Upper lobe of left lung (tissue), 4 donors: Measurements from ENCODE around the gene AGTPBP1.

Experiments
- EP300 ChIP-seq, 4 donors: sonication (generic); formaldehyde crosslinking; IDR thresholded peaks; one replicate each; pipeline ENCODE4 v1.5.1; 2017; ENCODE audit warnings: antibody characterized with exemption in 4 of 4, control low read depth in 2 of 4
- POLR2A ChIP-seq, 4 donors: fragments of 450-650 bp; IDR thresholded peaks; one replicate each; pipeline ENCODE4 v1.5.1; 2016 to 2017; ENCODE audit warnings: antibody characterized with exemption in 4 of 4, mild to moderate bottlenecking in 2 of 4
- POLR2AphosphoS5 ChIP-seq, 2 donors: sonication (generic); formaldehyde crosslinking; IDR thresholded peaks; one replicate each; pipeline ENCODE4 v1.5.1; 2017; ENCODE audit warnings: antibody characterized with exemption in 2 of 2
- TF ChIP-seq, protein P1 (sequence below), 6 experiments: fragments of 450-650 bp in 4 of 6; fragments of 200-600 bp in 2 of 6; sonication (generic) in 2 of 6; IDR thresholded peaks; one replicate each; pipeline ENCODE4 v1.5.1; 2016 to 2019; ENCODE audit warnings: antibody characterized with exemption in 6 of 6

DNA sequence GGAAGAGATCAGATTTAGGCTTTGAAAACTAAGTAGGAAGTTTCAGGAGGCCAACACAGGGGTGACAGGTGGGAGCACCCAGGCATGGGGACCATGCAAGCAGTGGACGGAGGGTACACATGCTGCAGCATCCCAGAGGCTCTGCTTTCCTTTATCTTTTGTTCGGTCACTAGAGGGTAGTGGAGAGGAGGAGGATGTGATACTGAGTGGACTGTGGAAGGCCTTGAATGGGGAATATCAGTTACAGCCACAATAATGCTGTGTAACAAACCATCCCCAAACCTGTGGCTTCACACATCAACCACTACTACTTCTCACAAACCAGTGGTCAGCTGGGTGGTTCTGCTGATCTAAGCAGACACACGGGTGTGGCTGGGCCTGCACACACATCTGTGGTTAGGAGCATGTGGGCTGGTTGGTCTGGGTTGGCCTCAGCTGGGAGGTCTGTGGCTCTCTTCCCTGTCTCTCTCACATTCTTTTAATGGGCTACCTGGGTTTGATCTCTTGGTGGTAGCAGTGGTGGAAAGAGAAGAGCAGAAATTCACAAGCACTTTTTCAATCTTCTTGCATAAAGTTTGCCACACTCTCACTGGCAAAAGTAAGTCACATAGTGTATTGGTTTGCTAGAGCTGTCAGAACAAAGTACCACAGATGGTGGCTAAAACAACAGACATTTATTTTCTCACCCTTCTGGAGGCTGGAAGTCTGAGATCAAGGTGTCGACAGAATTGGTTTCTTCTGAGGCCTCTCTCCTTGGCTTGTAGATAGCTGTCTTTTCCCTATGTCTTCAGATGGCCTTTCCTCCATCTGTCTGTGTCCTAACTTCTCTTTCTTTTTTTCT lies 238.7 kb downstream of the AGTPBP1 start:
- TF ChIP-seq, protein P1, sequence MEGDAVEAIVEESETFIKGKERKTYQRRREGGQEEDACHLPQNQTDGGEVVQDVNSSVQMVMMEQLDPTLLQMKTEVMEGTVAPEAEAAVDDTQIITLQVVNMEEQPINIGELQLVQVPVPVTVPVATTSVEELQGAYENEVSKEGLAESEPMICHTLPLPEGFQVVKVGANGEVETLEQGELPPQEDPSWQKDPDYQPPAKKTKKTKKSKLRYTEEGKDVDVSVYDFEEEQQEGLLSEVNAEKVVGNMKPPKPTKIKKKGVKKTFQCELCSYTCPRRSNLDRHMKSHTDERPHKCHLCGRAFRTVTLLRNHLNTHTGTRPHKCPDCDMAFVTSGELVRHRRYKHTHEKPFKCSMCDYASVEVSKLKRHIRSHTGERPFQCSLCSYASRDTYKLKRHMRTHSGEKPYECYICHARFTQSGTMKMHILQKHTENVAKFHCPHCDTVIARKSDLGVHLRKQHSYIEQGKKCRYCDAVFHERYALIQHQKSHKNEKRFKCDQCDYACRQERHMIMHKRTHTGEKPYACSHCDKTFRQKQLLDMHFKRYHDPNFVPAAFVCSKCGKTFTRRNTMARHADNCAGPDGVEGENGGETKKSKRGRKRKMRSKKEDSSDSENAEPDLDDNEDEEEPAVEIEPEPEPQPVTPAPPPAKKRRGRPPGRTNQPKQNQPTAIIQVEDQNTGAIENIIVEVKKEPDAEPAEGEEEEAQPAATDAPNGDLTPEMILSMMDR (IDR thresholded peaks at IDR 0.05) = no peak
- TF ChIP-seq POLR2A (IDR thresholded peaks at IDR 0.05) (no peak), POLR2AphosphoS5 (IDR thresholded peaks at IDR 0.05) (no peak), EP300 (IDR thresholded peaks at IDR 0.05) (no peak)
